Activated CD8-positive, alpha-beta memory T cell treated with anti-CD3 and anti-CD28 coated beads, Interleukin-2, amount 50 U/mL, for 1 hour (primary cell): ENCODE data around the gene PYHIN1.
A peak's percentile ranks its signal among the peaks of the same experiment; 100 is the strongest.

Experiments used
- DNase-seq: peaks from one replicate; pipeline ENCODE4 v3.0.0-alpha.2; 2020; ENCODE audit errors: extremely low read depth

Gene PYHIN1

DNA sequence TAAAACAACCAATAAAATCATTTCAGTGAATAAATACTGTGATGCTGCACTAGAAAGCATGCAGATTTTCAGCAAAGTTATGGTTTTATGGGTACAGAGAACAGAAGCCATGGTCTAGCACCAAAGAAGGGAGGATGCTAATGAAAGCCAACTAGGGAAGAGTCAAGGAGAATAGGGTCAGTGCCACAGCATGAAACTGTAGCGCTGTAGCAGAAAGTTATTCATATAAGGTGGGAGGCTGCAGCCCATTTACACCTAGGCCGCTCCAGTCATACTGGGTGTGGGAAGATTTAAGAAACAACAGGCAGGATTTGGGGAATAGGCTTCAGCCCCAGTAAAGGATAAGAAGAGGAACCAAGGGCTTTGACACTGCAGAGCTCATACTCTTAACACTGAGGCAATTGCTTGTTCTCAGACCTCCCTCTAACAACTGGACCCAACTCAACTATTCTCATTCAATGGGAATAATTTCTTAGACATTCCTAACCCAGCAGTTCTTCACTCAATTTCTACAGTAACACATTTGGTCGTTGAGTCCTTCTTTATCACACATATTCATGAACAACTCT is 82.7 kb downstream of the PYHIN1 start:
- DNase-seq, result no peak

DNA sequence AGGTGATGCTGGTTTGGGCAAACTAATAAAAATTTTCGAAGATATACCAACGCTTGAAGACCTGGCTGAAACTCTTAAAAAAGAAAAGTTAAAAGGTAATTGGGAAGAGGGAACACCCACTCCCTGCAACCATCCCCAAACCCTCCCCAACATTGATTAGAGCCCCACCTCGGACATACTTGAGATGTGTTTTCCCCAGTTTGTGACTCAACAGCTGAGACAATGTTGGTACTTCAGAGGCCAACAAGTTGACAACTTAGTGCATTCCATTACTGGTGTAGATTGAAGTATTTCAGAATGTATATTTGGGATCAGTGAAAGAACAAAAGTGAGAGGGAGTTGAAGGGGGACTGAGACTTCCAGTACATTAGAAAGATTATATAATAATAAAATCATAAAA is 83.5 kb downstream of the PYHIN1 start:
- no peak for DNase-seq

DNA sequence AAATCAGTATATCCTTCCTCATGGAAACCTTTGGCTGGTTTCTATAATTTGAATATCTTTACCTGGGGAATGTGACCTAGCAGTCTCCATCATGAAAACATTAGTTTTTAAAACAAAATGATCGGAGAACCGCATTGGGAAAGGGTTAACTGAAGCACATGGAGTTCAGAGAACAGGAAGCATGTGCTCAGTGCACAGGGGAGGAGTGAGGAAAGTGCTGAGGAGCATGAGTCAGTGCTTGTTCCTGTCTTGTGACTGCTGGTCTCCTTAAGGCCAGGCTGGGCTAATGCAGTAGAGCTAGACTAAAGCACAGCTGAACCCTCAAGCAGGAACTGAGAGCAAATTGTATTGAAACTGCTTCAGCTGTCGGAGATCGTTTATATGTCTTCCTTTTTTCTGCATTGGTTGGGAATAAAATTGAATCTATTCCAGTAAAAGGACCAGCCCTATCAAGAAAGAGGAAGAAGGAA is 84.1 kb downstream of the PYHIN1 start:
- peak; percentile 25 for DNase-seq

DNA sequence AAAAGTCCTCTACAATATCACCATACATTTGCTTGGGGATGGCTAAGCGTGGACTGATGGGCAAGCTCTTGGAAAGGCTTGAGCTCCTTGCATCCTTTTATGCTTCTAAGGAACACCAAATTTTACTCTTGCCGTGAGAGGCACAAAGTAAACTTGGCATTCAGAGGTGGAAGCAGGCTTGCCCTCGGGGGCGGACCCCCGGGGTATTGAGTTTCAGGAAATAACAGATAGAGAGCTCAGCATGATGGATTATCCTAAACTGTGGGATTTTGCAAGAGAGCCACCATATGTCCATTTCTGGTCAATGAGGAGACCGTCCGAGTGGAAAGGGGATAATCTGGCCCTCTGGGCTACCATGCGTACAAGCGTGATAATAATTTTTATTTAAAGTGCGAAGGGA is 92.4 kb downstream of the PYHIN1 start:
- DNase-seq, result no peak

DNA sequence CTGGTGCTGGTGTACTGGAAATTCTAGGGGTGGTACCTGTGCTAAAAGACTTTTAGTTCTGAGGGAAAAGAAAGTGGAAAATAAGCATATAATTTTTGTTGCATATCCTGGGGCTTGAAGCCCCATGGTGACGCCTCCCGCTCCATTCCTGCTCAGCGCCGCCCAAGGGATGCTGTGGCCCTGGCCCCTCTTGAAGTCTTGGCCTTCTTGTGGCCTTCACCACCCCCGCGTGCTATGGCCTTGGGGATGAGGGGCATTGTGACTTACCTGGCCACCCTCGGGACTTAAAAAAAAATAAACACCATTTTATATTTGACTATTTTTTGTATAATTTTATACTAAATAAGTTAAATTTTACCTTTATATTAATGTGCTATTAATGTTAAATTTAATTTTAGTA is 93.7 kb downstream of the PYHIN1 start:
- DNase-seq, result no peak
